ENCODE measurements around the gene C11orf87. TPM values are rescaled to one million over a fixed set of nuclear protein-coding genes. Genes with fewer than 3 reads are reported as not detected.

The C11orf87 gene
- 1.1 TPM for polyA plus RNA-seq (2013, experiment 1 of 2; ENCODE audit: insufficient read length)
- polyA plus RNA-seq (2013, experiment 2 of 2; ENCODE audit: insufficient read length), result 1.1 TPM

GRCh38 chr11:109421981-109422869 is at the start of gene C11orf87:
Gene C11orf87 (plus strand): TSS chr11:109422190. CDS start chr11:109423634, 1,444 bp downstream.
- DNase-seq, result no peak

- DNase-seq, result no peak
Observed at GRCh38 chr11:109374032-109374431, 48.0 kb upstream of the C11orf87 start.

GRCh38 chr11:109374441-109374840 is 47.5 kb upstream of the C11orf87 start:
- DNase-seq, result no peak

DNA sequence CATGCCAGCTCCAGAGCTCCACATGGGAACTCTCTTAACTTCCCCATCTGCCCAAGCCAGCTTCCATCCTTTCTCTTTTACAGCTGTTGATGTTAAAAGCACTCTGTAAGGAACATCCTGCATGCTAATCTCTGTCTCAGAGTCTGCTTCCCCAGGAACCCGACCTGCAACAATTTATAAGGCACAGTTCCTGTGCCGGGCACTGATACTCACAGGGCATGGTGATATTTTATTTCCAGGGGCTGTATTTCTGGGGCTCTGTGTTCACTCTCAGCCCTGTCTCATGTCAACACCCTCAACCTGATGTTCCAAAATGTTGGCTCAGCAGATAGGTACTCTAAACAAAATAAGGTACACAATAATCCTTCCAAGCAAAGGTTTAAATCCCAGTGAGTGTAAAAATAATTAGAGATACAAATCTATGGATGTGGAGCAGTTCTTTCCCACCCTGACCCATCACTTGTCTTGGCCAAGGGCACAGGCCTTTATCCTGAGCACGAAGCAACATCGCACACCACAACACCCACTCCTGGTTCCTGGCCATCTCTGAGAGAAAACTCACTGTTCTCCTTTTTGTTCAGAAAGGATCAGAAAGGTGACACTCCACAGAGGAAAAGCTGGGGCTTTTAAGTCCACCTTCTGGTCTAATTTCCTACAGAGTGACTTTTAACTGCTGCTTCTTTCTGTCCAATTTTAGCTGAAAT is 44.8 kb upstream of the C11orf87 start:
- DNase-seq, result no peak

DNA sequence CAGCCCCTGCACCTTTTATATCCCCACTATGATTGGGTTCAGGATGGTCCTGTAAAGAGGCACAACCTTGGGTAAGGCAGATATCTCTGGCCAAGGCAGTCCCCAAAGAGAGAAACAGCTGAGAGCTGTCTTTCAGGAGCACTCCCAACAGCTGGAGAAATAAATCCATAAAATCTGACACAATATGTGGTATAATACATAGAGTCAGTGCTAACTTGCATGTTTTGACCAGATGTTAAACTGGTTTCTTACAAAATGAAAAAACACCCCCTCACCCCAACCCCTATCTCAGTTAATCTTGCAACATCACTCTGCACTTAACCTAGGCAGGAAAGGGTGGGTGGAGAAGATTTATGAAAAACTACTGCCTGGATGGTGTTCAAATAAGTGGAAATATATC is 44.0 kb upstream of the C11orf87 start:
- no peak for DNase-seq

DNA sequence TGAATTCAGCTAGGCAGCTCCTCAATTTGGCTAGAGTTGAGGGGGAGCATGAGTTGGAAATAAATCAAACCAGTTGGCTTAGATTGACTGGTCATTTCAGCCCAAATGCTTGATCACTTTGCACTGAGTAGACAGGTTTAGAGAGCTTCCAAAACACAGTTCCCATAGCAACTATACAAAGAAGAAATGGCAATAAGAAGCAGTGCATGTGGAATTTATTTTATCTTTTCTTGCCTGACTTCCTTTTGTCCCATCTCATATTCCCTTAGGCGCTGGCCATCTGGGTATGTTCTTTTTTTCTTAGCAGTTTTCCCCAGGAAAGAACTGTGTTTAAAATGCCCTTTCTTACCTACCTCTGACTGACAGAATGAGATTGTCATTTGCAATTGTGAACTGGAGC is 38.7 kb upstream of the C11orf87 start:
- no peak for DNase-seq

GRCh38 chr11:109384873-109385272 is 37.1 kb upstream of the C11orf87 start:
- no peak for DNase-seq

DNA sequence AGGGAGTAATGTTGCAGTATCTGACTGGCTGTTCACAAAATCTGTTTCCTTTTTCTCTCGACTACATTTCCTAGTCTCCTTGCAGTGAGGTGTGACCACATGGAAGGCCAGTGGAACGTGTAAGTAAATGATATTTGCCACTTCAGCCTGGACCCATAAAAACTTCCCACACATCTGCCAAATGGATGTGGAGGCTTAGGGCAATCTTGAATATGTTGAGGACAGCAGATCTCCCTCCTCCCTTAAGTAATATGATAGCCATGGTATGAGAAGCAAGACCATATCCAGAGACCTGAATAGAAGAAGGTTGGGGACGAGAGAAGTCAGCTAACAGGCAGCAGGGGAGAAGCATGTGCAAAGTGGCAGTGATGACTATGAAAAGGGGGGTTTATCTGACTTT is 33.0 kb upstream of the C11orf87 start:
- no peak for DNase-seq

- DNase-seq, result no peak
Observed at GRCh38 chr11:109390752-109391151, 31.2 kb upstream of the C11orf87 start.

DNA sequence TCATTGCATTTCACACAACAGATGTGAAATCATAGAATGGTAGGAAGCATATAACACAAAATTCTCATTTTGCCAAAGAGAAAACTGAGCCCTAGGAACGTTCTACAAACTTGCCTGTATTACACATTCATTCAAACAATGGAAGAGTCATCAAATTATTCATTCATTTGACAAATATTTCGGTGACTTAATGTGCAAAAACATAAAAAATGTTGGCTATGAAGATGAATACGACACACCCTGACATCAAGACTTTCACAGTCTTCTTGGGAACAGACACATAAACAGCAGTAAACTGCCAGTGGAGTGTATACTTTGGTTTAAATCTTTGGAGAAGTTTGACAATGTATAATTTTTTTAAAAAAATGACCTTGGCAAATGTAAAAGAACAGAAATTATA is 20.4 kb upstream of the C11orf87 start:
- DNase-seq, result no peak

- peak; percentile 39 for DNase-seq
Observed at GRCh38 chr11:109405671-109406070, 16.3 kb upstream of the C11orf87 start.

GRCh38 chr11:109416601-109417000 is 5.4 kb upstream of the C11orf87 start:
- peak; percentile 48 for DNase-seq

DNA sequence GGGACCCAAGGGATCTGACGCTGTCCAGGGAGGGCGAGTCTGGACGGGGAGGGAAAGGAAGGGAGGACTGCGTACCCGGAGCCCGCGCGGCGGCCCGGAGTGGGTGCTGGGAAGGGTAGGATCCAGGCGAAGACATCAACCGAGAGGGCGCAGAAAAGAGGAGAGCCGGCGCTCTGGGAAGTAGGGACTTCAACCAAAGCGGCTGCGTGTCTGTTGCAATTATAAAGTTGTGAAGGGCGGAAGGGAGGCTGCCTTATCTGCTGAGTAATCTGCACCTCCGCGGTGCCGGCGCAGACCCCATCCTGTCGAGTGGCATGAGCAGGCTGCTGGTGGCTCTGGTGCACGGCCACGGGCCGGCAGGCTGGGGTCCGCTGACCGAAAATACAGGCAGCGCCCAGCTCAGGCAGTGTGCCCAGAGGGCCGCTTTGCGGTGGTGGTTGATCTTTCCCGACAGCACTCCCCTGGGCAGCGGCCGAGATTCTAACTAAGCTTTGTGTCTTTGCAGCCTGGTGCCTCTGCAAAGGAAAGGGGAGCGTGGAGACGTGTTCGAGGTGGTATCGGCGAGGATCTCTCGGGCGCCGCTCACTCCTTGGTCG is 978 bp downstream of the C11orf87 start:
- peak; percentile 28 for DNase-seq

DNA sequence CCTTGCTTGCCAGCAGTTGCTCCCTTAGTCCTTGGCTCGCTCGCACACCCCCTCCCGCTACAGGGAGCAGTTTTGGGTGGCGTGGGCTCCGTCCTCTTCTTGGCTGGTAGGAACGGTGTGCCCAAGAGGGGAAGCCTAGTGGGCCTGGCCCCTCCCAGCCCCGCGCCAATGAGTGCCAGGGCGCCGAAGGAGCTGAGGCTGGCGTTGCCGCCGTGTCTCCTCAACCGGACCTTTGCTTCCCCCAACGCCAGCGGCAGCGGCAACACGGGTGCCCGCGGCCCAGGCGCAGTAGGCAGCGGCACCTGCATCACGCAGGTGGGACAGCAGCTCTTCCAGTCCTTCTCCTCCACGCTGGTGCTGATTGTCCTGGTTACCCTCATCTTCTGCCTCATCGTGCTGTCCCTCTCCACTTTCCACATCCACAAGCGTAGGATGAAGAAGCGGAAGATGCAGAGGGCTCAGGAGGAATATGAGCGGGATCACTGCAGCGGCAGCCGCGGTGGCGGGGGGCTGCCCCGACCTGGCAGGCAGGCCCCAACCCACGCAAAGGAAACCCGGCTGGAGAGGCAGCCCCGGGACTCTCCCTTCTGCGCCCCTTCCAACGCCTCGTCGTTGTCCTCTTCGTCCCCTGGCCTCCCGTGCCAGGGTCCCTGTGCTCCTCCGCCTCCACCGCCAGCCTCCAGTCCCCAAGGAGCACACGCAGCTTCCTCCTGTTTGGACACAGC is 1.6 kb downstream of the C11orf87 start:
- no peak for DNase-seq

- DNase-seq, result no peak
Observed at GRCh38 chr11:109424901-109425300, 2.9 kb downstream of the C11orf87 start.

DNA sequence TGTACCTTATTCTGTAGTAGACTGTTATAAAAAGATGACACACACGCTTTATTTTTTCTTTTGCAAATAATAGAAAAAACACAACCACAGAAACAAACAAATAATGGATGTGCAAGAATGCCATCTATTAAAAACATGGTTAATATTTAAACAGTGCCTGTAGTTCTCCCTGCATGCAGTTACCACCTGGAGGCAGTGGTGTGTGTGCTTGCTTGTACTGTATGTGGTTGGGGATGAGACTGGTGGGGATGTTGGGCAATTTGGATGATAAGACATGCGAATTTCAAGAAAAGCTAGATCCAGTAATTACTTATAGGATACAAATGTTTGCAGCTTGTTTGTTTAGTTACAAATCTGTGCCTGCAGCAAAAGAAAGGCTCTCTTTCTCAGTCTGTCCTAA is 3.6 kb downstream of the C11orf87 start:
- DNase-seq, result no peak

DNA sequence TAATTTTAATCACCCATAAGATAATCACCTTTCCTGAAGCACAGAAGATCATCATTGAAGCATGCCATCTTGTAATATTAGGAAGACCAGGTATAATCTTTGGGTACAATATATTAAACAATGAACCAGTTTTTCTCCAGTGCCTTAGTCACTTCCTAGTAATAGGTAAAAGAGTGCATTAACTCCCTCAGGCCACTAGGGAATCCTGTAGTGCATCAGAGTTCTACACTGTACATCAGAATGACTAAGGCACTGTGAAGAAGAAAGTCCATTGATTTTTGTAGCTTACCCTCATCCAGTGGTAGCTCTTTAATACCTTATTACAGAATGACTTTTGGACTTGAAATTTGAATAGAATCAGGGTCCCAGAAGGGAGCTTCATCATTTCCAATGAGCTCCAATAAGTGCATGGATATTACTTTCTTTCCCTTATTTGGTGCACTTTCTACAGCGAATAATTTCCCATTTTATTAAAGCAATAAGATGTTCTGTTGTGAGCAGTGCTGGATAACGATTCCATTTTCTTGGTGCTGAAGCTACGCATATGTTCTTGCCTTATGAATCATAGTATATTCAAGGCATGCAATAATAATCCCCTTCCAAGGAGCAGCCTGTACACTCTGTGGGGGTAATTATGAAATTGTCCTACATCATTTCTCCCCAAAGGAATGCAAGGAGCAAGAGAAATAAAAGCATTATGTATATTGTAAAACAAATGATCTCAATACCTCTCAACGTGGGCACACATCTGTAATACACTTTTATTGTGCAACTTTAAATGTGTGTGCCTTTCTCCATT is 4.7 kb downstream of the C11orf87 start:
- peak; percentile 39 for DNase-seq

GRCh38 chr11:109432105-109432504 is 10.1 kb downstream of the C11orf87 start:
- peak; percentile 77 for DNase-seq

DNA sequence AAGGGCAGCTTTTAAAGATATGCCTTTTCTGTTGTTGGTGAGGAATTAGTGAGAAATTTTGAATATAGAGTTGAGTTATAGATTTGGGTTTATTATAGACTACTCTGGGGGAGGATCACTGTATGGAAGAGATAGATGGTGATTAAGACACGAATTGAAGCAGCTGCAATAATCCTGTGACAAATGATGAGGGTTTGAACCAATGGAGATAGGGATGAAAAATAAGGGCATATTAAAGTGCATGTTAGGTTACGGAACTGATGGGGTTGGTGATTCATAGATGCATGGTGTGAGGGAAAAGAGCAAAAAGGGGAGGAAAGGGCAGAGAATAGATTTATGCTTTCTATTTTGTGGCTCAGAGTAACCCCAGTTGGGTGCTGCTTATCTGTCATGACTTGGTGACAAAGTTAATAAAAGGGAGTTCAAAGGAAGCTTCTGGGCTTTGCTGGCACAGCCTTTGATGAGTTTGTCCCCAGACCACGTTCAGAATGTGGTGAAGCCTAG is 11.8 kb downstream of the C11orf87 start:
- no peak for DNase-seq

DNA sequence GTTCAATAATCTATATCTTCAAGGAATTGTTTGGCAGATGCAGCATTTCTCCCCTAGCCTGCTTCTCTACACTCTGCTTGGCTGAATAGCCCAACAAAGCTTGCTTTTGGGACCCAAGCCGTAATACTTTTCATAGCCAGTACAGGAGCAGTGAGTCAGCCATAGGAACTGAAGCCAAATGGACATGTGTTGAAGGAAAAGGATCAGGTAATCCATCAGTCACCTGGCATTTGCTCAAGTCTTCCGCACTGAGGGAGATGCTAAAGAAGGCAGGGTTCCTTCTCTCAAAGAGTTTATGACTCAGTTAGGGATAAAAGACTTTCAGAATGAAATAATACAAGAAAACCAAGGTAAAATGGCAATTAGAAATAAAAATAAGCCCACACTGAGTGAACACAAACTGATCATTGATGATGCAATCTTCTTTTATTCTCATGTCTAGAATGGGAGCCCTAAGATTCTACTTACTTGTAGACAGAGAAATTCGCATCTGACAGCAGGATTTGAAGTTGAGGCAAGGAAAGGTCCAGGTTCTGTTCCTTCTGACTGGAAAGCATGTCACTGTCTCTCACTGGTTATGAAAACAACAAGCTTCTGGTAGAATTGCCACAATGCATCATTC is 13.2 kb downstream of the C11orf87 start:
- DNase-seq, result peak; percentile 84

GRCh38 chr11:109439684-109440083 is 17.7 kb downstream of the C11orf87 start:
- no peak for DNase-seq

All from fibroblast of skin of abdomen (primary cell).